Measurements from ENCODE around the gene PHC2.

- TF ChIP-seq CTCF (optimal IDR thresholded peaks at IDR 0.05 in 1 of 3, IDR thresholded peaks at IDR 0.05 in 1 of 3, conservative IDR thresholded peaks at IDR 0.05 in 1 of 3; ENCODE audit: extremely low read depth in 1 of 3, insufficient read depth in 2 of 3, low read length in 3 of 3) (no peak), EZH2 (IDR thresholded peaks at IDR 0.05; ENCODE audit: low read length) (no peak)
Observed at GRCh38 chr1:33420870-33421775, 9.8 kb downstream of the PHC2 start.
